NB4 (cell line): ENCODE data around the gene GLYATL3.

Source experiments
- MYC ChIP-seq: IDR thresholded peaks from 2 replicates; pipeline ENCODE4 v1.6.1; 2011; ENCODE audit warnings: low read depth, low read length
- POLR2A ChIP-seq: IDR thresholded peaks from 2 replicates; pipeline ENCODE4 v1.6.1; 2011; ENCODE audit warnings: mild to moderate bottlenecking; ENCODE audit not compliant: insufficient read length; ENCODE audit errors: extremely low read depth
- TF ChIP-seq, protein P1 (sequence below): IDR thresholded peaks from one replicate; pipeline ENCODE4 v1.5.1; 2012; ENCODE audit warnings: low read depth, low read length
- TF ChIP-seq, protein P2 (sequence below): IDR thresholded peaks from 2 replicates; pipeline ENCODE4 v1.6.1; 2011; ENCODE audit warnings: low read depth, low read length

DNA sequence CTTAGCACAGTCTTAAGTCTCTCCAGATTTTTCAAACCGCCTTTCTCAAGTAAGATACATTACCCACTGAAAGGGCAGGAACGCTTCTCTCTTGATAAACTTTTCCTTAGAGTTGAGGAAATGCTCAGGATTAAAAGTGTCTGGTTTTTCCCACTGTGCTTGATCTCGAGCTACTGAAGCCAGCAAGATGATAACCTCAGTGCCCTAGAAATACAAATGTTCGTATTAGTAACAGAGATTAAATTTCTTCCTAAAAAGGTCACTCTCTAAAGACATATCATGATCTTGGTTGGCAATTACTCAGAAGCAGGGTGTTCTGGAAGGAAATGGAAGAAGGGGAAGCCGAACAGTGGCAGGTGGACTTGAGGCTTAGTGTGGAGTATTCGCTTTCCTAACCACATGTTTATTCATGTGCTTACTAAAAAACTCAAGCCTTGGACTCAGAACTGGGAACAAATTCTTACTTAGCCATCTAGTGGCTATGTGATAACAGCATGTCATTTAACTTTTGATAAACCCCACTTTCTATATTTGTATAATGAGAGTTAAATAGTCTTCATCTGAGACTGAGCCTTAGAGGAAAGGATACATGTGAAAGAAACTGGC, 70.9 kb downstream of the GLYATL3 start:
- TF ChIP-seq MYC (no peak), POLR2A (no peak)
- TF ChIP-seq, protein P1, sequence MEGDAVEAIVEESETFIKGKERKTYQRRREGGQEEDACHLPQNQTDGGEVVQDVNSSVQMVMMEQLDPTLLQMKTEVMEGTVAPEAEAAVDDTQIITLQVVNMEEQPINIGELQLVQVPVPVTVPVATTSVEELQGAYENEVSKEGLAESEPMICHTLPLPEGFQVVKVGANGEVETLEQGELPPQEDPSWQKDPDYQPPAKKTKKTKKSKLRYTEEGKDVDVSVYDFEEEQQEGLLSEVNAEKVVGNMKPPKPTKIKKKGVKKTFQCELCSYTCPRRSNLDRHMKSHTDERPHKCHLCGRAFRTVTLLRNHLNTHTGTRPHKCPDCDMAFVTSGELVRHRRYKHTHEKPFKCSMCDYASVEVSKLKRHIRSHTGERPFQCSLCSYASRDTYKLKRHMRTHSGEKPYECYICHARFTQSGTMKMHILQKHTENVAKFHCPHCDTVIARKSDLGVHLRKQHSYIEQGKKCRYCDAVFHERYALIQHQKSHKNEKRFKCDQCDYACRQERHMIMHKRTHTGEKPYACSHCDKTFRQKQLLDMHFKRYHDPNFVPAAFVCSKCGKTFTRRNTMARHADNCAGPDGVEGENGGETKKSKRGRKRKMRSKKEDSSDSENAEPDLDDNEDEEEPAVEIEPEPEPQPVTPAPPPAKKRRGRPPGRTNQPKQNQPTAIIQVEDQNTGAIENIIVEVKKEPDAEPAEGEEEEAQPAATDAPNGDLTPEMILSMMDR = no peak
- TF ChIP-seq, protein P2, sequence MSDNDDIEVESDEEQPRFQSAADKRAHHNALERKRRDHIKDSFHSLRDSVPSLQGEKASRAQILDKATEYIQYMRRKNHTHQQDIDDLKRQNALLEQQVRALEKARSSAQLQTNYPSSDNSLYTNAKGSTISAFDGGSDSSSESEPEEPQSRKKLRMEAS = no peak
